ENCODE results near the gene LCN6. TPM values are rescaled to one million over a fixed set of nuclear protein-coding genes. Genes with fewer than 3 reads are reported as not detected.

The LCN6 gene
- total and polyA plus RNA-seq, 2 of the 13 experiments (the other 11 are each of a cell fraction or from before 2014, with no cell fraction given) = not detected

DNA sequence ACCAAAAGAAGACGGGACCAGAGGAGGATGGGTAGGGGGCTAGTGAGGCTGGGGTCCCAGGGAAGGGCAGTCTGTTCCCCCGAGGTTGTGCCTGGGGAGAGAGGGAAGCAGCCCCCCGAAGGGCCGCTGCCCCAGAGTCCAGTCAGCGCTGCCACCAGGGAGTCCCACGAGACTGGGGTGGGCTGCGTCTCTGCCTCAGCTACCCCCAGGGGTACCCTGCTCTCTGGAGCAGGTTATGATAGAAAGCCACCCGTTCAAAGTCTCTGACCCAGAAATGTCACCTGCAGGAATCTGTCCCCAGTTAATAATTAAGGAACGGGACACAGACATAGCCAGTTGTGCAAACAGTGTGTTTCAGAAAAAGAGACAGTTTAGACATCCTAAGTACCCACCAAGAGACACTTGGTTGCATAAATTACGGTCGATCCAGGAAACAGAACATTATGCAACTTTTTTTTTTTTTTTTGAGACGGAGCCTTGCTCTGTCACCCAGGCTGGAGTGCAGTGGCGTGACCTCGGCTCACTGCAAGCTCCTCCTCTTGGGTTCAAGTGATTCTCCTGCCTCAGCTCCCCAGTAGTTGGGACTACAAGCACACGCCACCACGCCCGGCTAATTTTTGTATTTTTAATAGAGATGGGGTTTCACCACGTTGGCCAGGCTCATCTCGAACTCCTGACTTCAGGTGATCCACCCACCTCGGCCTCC lies 50.4 kb downstream of the LCN6 start (continued):
- TF ChIP-seq PCBP2 (optimal IDR thresholded peaks at IDR 0.05; ENCODE audit: low read depth, low read length, poor library complexity, severe bottlenecking) = no peak
- no peak for TF ChIP-seq CERS6 (CRISPR knock-in tag; IDR thresholded peaks at IDR 0.05)
- TF ChIP-seq ZFP37 (CRISPR knock-in tag; IDR thresholded peaks at IDR 0.05; ENCODE audit: borderline replicate concordance) = no peak
- TF ChIP-seq, protein P1, sequence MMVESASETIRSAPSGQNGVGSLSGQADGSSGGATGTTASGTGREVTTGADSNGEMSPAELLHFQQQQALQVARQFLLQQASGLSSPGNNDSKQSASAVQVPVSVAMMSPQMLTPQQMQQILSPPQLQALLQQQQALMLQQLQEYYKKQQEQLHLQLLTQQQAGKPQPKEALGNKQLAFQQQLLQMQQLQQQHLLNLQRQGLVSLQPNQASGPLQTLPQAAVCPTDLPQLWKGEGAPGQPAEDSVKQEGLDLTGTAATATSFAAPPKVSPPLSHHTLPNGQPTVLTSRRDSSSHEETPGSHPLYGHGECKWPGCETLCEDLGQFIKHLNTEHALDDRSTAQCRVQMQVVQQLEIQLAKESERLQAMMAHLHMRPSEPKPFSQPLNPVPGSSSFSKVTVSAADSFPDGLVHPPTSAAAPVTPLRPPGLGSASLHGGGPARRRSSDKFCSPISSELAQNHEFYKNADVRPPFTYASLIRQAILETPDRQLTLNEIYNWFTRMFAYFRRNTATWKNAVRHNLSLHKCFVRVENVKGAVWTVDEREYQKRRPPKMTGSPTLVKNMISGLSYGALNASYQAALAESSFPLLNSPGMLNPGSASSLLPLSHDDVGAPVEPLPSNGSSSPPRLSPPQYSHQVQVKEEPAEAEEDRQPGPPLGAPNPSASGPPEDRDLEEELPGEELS (CRISPR knock-in tag; IDR thresholded peaks at IDR 0.05) = peak; percentile 75
- TF ChIP-seq ZNF224 (CRISPR knock-in tag; IDR thresholded peaks at IDR 0.05) = 0 out of 2 replicates have a peak, but pooled peaks have one; percentile 68
- TF ChIP-seq U2AF2 (IDR thresholded peaks at IDR 0.05; ENCODE audit: low read depth, low read length) = no peak
- TF ChIP-seq IRX3 (CRISPR knock-in tag; IDR thresholded peaks at IDR 0.05; ENCODE audit: borderline replicate concordance, low read depth) = no peak
- no peak for TF ChIP-seq ZNF317 (CRISPR knock-in tag; IDR thresholded peaks at IDR 0.05)
- no peak for TF ChIP-seq NRL (CRISPR knock-in tag; IDR thresholded peaks at IDR 0.05; ENCODE audit: borderline replicate concordance)
- no peak for TF ChIP-seq ZNF841 (CRISPR knock-in tag; IDR thresholded peaks at IDR 0.05; ENCODE audit: borderline replicate concordance)
- TF ChIP-seq, protein P2, sequence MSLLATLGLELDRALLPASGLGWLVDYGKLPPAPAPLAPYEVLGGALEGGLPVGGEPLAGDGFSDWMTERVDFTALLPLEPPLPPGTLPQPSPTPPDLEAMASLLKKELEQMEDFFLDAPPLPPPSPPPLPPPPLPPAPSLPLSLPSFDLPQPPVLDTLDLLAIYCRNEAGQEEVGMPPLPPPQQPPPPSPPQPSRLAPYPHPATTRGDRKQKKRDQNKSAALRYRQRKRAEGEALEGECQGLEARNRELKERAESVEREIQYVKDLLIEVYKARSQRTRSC (CRISPR knock-in tag; IDR thresholded peaks at IDR 0.05; ENCODE audit: low read depth) = 0 out of 2 replicates have a peak, but pooled peaks have one; percentile 36
- TF ChIP-seq ZNF747 (CRISPR knock-in tag; IDR thresholded peaks at IDR 0.05; ENCODE audit: borderline replicate concordance) = no peak
- no peak for TF ChIP-seq MAF1 (CRISPR knock-in tag; IDR thresholded peaks at IDR 0.05; ENCODE audit: borderline replicate concordance)
- TF ChIP-seq, protein P3, sequence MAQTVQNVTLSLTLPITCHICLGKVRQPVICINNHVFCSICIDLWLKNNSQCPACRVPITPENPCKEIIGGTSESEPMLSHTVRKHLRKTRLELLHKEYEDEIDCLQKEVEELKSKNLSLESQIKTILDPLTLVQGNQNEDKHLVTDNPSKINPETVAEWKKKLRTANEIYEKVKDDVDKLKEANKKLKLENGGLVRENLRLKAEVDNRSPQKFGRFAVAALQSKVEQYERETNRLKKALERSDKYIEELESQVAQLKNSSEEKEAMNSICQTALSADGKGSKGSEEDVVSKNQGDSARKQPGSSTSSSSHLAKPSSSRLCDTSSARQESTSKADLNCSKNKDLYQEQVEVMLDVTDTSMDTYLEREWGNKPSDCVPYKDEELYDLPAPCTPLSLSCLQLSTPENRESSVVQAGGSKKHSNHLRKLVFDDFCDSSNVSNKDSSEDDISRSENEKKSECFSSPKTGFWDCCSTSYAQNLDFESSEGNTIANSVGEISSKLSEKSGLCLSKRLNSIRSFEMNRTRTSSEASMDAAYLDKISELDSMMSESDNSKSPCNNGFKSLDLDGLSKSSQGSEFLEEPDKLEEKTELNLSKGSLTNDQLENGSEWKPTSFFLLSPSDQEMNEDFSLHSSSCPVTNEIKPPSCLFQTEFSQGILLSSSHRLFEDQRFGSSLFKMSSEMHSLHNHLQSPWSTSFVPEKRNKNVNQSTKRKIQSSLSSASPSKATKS (CRISPR knock-in tag; IDR thresholded peaks at IDR 0.05) = no peak
- TF ChIP-seq, protein P4, sequence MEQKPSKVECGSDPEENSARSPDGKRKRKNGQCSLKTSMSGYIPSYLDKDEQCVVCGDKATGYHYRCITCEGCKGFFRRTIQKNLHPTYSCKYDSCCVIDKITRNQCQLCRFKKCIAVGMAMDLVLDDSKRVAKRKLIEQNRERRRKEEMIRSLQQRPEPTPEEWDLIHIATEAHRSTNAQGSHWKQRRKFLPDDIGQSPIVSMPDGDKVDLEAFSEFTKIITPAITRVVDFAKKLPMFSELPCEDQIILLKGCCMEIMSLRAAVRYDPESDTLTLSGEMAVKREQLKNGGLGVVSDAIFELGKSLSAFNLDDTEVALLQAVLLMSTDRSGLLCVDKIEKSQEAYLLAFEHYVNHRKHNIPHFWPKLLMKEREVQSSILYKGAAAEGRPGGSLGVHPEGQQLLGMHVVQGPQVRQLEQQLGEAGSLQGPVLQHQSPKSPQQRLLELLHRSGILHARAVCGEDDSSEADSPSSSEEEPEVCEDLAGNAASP (CRISPR knock-in tag; IDR thresholded peaks at IDR 0.05; ENCODE audit: borderline replicate concordance) = peak; percentile 86
- TF ChIP-seq ZNF329 (CRISPR knock-in tag; IDR thresholded peaks at IDR 0.05; ENCODE audit: low read depth) = no peak
- no peak for TF ChIP-seq NCOA1 (CRISPR knock-in tag; IDR thresholded peaks at IDR 0.05)
- TF ChIP-seq SOX13 (IDR thresholded peaks at IDR 0.05) = 0 out of 2 replicates have a peak, but pooled peaks have one; percentile 51
- peak in 1 of 2 experiments; percentile 78; a peak in 2 of 4 replicates for TF ChIP-seq SOX13 (CRISPR knock-in tag; conservative IDR thresholded peaks at IDR 0.05 in 1 of 2, IDR thresholded peaks at IDR 0.05 in 1 of 2)
- no peak for TF ChIP-seq HES4 (CRISPR knock-in tag; IDR thresholded peaks at IDR 0.05; ENCODE audit: borderline replicate concordance)
- TF ChIP-seq AKAP8 (CRISPR knock-in tag; IDR thresholded peaks at IDR 0.05) = no peak
- no peak for TF ChIP-seq POGZ (CRISPR knock-in tag; IDR thresholded peaks at IDR 0.05)
- TF ChIP-seq ATAD3A (CRISPR knock-in tag; IDR thresholded peaks at IDR 0.05) = no peak
